Activated T-helper 17 cell treated with anti-CD3 and anti-CD28 coated beads, Interleukin-2, amount 50 U/mL, for 72 hours (primary cell): ENCODE data around the gene CYP46A1. TPM values are rescaled to one million over a fixed set of nuclear protein-coding genes. Genes with fewer than 3 reads are reported as not detected.
A peak's percentile ranks its signal among the peaks of the same experiment; 100 is the strongest.
"Not testable (repeated sequence)": the region's sequence is repeated elsewhere in the genome, so short reads cannot be mapped to it uniquely, and the experiment has no call there.

ENCODE experiments used
- ATAC-seq: fragments of 150-1000 bp; cut with Tn5 transposase; replicated peaks from 2 replicates; pipeline ENCODE4 v1.10.0; 2021; ENCODE audit warnings: mild to moderate bottlenecking, moderate library complexity
- H3K27ac Mint-ChIP-seq: one replicate; pipeline ENCODE4 v1.8.0; 2022; ENCODE audit warnings: mixed read lengths
- H3K27me3 Mint-ChIP-seq: one replicate; pipeline ENCODE4 v1.8.0; 2022; ENCODE audit warnings: mixed read lengths
- H3K36me3 Mint-ChIP-seq: one replicate; pipeline ENCODE4 v1.8.0; 2022; ENCODE audit warnings: low read depth, mild to moderate bottlenecking, mixed read lengths
- H3K4me1 Mint-ChIP-seq: one replicate; pipeline ENCODE4 v1.8.0; 2022; ENCODE audit warnings: mixed read lengths
- H3K4me3 Mint-ChIP-seq: one replicate; pipeline ENCODE4 v1.8.0; 2022; ENCODE audit warnings: mild to moderate bottlenecking, mixed read lengths
- H3K9me3 Mint-ChIP-seq: one replicate; pipeline ENCODE4 v1.8.0; 2022; ENCODE audit warnings: mixed read lengths
- total RNA-seq, 2 donors: library from RNA; stranded (reverse); gene quantifications; one replicate each; pipeline ENCODE4 v1.2.3, GENCODE V29; 2022

CYP46A1 gene
- under 1 TPM; 0.04 to 0.16 TPM for total RNA-seq

GRCh38 chr14:99683619-99684409, at the start of gene CYP46A1:
Gene CYP46A1, plus strand, starts transcription at chr14:99684298. Its CDS starts 120 bp downstream, at chr14:99684418.
- ATAC-seq, result peak; percentile 96
- Mint-ChIP-seq H3K27me3 (peaks cover 4% of the 10 kb centered on the region), H3K36me3 (no peaks in the 10 kb centered on the region), H3K9me3 (no peaks in the 10 kb centered on the region), H3K27ac (peak within 1 kb of the TSS; percentile 77), H3K4me1 (peaks cover 2% of the 10 kb centered on the region), H3K4me3 (peak within 1 kb of the TSS; percentile 78)

GRCh38 chr14:99634443-99634842, 49.7 kb upstream of the CYP46A1 start:
- H3K4me1 Mint-ChIP-seq, result no peaks in the 10 kb centered on the region
- H3K27me3 Mint-ChIP-seq, result peaks cover 8% of the 10 kb centered on the region
- no peak for ATAC-seq
- no peaks in the 10 kb centered on the region for H3K36me3 Mint-ChIP-seq
- no peak overlapping the region for H3K27ac Mint-ChIP-seq
- H3K9me3 Mint-ChIP-seq, result no peaks in the 10 kb centered on the region
- no peak overlapping the region for H3K4me3 Mint-ChIP-seq

GRCh38 chr14:99635116-99635515, 49.0 kb upstream of the CYP46A1 start:
- Mint-ChIP-seq H3K4me3 (no peak overlapping the region), H3K27ac (no peak overlapping the region), H3K4me1 (no peaks in the 10 kb centered on the region), H3K36me3 (no peaks in the 10 kb centered on the region), H3K27me3 (peaks cover 8% of the 10 kb centered on the region), H3K9me3 (no peaks in the 10 kb centered on the region)
- no peak for ATAC-seq

GRCh38 chr14:99636487-99636886, 47.6 kb upstream of the CYP46A1 start:
- Mint-ChIP-seq H3K27me3 (peaks cover 8% of the 10 kb centered on the region), H3K36me3 (no peaks in the 10 kb centered on the region), H3K4me1 (no peaks in the 10 kb centered on the region), H3K9me3 (no peaks in the 10 kb centered on the region), H3K27ac (no peak overlapping the region), H3K4me3 (no peak overlapping the region)
- no peak for ATAC-seq

- peaks cover 6% of the 10 kb centered on the region for H3K27me3 Mint-ChIP-seq
- H3K4me1 Mint-ChIP-seq, result no peaks in the 10 kb centered on the region
Measured at GRCh38 chr14:99637624-99638023, 46.5 kb upstream of the CYP46A1 start.

DNA sequence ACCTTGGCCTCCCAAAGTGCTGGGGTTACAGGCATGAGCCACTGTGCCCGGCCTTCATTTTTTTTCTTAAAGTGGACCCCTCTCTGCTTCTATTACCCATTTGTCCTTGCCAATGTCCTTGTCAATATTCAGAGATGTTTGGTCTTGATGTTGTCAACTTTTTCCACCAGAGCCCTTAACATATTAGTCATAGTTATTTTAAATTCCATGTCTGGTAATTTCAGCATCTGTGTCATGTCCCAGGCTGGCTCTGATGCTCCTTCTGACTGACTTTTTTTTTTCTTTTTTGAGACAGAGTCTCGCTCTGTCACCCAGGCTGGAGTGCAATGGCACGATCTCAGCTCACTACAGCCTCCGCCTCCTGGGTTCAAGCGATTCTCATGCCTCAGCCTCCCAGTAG, 41.3 kb upstream of the CYP46A1 start:
- not testable (repeated sequence) for H3K9me3 Mint-ChIP-seq, H3K4me1 Mint-ChIP-seq, H3K36me3 Mint-ChIP-seq, ATAC-seq, H3K4me3 Mint-ChIP-seq, H3K27ac Mint-ChIP-seq, H3K27me3 Mint-ChIP-seq

More at GRCh38 chr14:99637624-99638023, 46.5 kb upstream of the CYP46A1 start:
- no peaks in the 10 kb centered on the region for H3K36me3 Mint-ChIP-seq
- no peak for ATAC-seq
- H3K27ac Mint-ChIP-seq, result no peak overlapping the region
- no peak overlapping the region for H3K4me3 Mint-ChIP-seq
- no peaks in the 10 kb centered on the region for H3K9me3 Mint-ChIP-seq

- Mint-ChIP-seq H3K27ac (no peak overlapping the region), H3K9me3 (no peaks in the 10 kb centered on the region), H3K36me3 (no peaks in the 10 kb centered on the region), H3K4me3 (no peak overlapping the region), H3K4me1 (no peaks in the 10 kb centered on the region), H3K27me3 (peaks cover 7% of the 10 kb centered on the region)
- ATAC-seq, result peak; percentile 16
Measured at GRCh38 chr14:99643343-99643742, 40.8 kb upstream of the CYP46A1 start.

DNA sequence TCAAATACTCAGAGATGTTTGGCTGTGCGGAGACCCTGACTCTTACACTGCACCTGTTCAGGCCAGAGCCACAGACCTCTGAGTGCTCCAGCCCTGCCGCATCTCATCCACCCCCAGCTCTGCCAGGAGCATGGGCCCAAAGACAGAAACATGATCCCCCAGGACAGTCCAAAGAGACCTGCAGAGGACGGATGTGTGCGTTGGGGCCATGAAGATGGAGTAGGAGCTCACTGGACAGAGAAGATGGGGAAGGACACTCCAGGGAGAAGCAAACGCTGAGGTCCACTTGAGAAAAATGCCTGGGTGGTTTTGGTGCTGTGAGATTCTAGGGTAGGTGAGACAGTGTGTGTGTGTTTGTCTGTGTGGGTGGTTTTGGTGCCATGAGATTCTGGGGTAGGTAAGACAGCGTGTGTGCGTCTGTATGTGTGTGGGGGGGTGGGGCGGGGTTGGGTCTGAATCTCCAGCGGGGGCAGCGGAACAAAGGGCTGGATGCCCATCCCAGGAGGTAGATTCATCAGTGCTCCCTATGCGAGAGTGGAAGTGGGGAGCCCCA, 40.0 kb upstream of the CYP46A1 start:
- H3K9me3 Mint-ChIP-seq, result no peaks in the 10 kb centered on the region
- H3K4me3 Mint-ChIP-seq, result peak overlapping the region; percentile 2
- peaks cover 8% of the 10 kb centered on the region for H3K27me3 Mint-ChIP-seq
- ATAC-seq, result no peak
- no peak overlapping the region for H3K27ac Mint-ChIP-seq
- no peaks in the 10 kb centered on the region for H3K4me1 Mint-ChIP-seq
- no peaks in the 10 kb centered on the region for H3K36me3 Mint-ChIP-seq

DNA sequence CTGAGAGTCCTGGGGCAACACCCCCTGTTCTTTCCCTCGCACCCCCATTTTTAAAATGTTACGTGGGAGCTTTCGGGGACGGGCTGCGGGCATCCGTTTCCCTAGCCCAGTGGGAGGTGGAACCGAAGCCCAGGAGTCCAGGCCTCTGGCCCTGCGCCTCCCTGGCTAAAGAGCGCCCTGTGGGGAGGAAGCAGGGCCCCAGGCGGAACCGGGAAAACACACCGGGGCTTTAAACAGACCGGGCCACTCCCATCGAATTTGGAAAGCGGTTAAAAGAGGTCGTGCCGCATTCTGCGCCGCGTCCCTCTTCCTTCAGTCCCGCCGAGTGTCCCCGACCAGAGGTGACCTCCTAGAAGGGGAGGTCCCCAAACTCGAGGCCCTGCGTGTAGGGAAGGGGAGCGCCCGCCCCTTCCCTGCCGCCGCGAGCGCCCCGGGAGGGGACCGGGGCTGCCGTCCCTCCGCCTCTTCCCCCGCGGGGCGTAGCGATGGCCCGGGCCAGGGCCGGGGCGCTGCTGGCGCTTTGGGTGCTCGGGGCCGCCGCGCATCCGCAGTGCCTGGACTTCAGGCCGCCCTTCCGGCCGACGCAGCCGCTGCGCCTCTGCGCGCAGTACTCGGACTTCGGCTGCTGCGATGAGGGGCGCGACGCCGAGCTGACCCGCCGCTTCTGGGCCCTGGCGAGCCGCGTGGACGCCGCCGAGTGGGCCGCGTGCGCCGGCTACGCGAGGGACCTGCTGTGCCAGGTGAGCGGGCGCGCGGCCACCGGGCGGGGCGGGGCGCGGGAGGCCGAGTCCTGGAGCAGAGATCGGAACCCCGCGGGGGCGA, 39.2 kb upstream of the CYP46A1 start, which contains the start of gene HHIPL1:
TSS of gene HHIPL1 (plus strand) at position 407 of the 822 bp plus-strand sequence. CDS start at position 486, 79 bp downstream.
- no peaks in the 10 kb centered on the region for H3K9me3 Mint-ChIP-seq
- no peaks in the 10 kb centered on the region for H3K4me1 Mint-ChIP-seq
- H3K27ac Mint-ChIP-seq, result no peak within 1 kb of the TSS
- peak within 1 kb of the TSS; percentile 31 for H3K4me3 Mint-ChIP-seq
- no peaks in the 10 kb centered on the region for H3K36me3 Mint-ChIP-seq
- no peak for ATAC-seq
- H3K27me3 Mint-ChIP-seq, result peaks cover 8% of the 10 kb centered on the region

DNA sequence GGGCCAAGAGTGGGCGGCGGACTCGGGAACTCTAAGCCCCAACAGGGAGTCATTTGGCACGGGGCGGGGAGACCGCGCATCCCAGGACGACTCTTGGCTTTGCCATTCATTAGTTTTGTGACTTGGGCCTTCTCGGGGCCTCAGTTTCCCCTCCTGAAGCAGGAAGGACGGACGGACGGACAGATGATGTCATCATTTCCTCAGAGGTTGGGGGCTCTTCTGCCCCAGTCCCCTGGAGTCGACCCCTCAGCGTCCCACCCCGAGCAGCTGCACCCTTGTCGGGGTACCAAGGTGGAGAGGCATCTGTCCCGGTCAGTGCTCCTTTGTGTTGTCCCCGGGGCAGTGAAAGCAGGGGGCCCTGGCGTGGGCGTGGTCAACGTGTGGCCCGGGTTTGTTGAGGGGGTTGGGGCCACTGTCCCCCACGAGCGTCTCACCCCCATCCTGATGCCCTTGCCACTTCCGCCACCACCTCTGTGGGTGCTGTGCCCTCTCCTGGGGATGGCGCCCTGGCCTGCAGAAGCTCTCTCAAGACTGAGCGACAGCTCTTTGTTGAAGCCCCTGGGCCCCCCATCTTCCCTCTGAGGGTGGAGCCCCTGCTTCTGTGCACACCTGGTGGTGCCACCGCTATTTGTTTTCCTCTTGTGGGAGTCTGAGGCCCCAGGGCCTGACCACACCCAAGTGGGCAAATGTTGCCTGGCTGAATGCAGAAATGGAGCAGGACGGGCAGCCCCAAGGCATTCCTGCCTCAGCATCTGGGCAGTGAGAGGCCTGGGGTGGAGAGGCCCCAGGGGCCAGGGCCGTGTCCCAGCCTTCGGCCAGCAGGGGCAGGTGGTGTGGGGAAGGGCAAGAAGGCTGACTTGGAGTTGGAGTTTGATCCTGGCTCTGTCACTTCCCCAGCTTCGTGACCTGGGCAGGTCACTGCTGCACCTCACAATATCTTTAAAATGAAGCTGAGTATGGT, 38.3 kb upstream of the CYP46A1 start:
- no peak for ATAC-seq
- Mint-ChIP-seq H3K27ac (no peak overlapping the region), H3K4me3 (peak overlapping the region; percentile 31), H3K4me1 (no peaks in the 10 kb centered on the region), H3K27me3 (peaks cover 9% of the 10 kb centered on the region), H3K9me3 (no peaks in the 10 kb centered on the region), H3K36me3 (no peaks in the 10 kb centered on the region)

GRCh38 chr14:99647411-99647810, 36.7 kb upstream of the CYP46A1 start:
- no peaks in the 10 kb centered on the region for H3K9me3 Mint-ChIP-seq
- H3K27me3 Mint-ChIP-seq, result peaks cover 18% of the 10 kb centered on the region
- H3K4me3 Mint-ChIP-seq, result no peak overlapping the region
- ATAC-seq, result no peak
- H3K27ac Mint-ChIP-seq, result no peak overlapping the region
- no peaks in the 10 kb centered on the region for H3K4me1 Mint-ChIP-seq
- H3K36me3 Mint-ChIP-seq, result no peaks in the 10 kb centered on the region

GRCh38 chr14:99648027-99648784, 35.9 kb upstream of the CYP46A1 start:
- Mint-ChIP-seq H3K27ac (no peak overlapping the region), H3K4me1 (no peaks in the 10 kb centered on the region), H3K27me3 (peaks cover 18% of the 10 kb centered on the region), H3K9me3 (no peaks in the 10 kb centered on the region), H3K4me3 (no peak overlapping the region), H3K36me3 (no peaks in the 10 kb centered on the region)
- ATAC-seq, result no peak

- no peaks in the 10 kb centered on the region for H3K4me1 Mint-ChIP-seq
- no peak for ATAC-seq
- no peak overlapping the region for H3K27ac Mint-ChIP-seq
- no peak overlapping the region for H3K4me3 Mint-ChIP-seq
- H3K36me3 Mint-ChIP-seq, result no peaks in the 10 kb centered on the region
- H3K9me3 Mint-ChIP-seq, result no peaks in the 10 kb centered on the region
- peaks cover 18% of the 10 kb centered on the region for H3K27me3 Mint-ChIP-seq
Measured at GRCh38 chr14:99649219-99649618, 34.9 kb upstream of the CYP46A1 start.
